ENCODE measurements around the gene BTNL8. TPM values are rescaled to one million over a fixed set of nuclear protein-coding genes. Genes with fewer than 3 reads are reported as not detected.

BTNL8 gene
- total RNA-seq, 1 donor: under 0.01 TPM

- DNase-seq (ENCODE audit: low read depth in 2 of 3, low spot score in 2 of 3): no peak
Observed at GRCh38 chr5:180950291-180950949, 51.5 kb downstream of the BTNL8 start.

DNA sequence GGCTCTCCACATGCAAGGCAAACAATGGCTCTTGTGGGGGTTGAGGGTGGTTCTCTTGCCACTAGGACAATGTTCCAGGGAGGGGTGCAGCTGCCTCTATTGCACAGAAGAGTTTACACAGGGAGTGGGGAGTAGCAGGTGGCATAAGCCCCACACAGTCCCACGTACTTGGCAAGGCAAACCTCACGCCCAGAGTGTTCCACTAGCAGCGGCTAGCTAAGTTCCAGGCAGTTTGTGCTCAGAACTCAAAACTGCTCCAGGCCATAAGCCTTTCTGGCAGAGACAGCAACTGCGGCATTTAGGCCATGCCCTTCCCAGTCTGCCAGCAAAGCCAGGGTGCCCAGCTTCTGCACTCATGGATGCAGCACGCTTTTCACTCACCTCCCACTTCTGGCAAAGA lies 60.7 kb downstream of the BTNL8 start:
- no peak for DNase-seq (ENCODE audit: low read depth in 2 of 3, low spot score in 2 of 3)

DNA sequence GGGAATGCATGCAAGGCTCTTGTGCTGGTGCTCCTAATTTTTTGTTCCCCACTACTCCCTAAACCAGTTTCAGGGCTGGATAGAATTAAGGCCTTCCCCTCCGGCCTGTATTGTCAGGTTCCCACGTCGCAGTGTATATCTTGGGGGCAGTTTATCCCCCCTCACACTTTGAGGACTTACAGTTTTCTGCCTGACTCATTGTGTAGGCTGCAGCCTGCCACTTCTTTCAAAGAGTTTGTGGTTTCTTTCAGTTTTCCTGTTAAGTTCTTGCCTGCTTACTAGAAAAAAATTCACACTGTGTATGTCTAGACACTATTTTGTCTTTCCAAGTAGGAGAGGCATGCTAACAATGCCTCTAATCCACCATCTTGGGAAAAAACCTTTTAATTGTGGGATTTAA lies 61.2 kb downstream of the BTNL8 start:
- DNase-seq (ENCODE audit: low read depth in 2 of 3, low spot score in 2 of 3): no peak

DNA sequence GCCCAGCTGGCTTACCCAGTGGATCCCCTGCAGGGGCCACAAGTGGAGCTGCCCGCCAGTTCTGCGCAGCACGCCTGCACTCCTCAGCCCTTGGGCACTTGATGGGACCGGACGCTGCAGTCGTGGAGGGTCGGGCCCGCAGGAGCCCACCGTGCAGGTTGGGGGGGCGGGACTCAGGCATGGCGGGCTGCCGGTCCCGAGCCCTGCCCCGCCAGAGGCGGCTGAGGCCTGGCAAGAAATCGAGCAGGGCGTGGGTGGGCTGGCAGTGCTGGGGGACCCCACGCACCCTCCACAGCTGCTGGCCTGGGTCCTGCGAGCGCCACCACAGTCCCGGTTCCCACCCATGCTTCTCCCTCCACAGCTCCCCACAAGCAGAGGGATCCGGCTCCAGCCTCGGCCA lies 70.4 kb downstream of the BTNL8 start:
- DNase-seq (ENCODE audit: low read depth in 2 of 3, low spot score in 2 of 3): no peak

DNA sequence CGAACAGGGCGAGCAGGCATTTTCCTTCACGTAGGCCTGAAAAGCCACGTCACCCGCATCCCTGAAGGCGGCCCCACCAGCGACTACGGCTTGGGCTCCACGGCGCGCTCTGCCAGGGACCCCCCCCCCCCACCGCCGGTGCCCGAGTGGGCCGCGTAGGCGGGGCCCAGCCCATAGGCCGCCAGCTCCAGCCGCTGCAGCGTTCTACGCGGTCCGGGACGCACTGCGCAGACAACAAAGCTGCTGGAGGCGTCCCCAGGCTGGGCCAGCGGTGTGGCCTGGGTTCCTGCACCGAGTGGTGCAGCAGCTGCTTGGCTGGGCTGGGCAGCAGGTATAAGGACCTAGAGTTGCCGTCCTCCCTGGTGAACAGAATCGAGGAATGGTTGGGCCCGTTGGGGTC lies 71.4 kb downstream of the BTNL8 start:
- no peak for DNase-seq (ENCODE audit: low read depth in 2 of 3, low spot score in 2 of 3)

DNA sequence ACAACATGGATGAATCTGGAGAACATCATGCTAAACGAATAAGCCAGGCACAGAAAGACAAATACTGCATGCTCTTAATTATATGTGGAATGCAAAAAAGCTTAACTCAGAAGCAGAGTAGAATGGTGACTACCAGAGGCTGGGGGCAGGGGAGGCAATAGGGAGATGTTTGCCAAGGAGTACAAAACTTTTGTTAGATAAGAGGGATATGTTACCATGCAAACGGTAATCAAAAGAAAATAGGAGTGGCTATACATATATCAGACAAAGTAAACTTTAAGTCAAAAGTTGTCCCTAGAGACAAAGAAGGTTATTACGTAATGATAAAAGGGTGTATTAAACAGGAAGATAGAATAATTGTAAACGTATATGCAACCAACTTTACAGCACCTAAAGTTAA lies 71.9 kb downstream of the BTNL8 start:
- no peak for DNase-seq (ENCODE audit: low read depth in 2 of 3, low spot score in 2 of 3)

DNA sequence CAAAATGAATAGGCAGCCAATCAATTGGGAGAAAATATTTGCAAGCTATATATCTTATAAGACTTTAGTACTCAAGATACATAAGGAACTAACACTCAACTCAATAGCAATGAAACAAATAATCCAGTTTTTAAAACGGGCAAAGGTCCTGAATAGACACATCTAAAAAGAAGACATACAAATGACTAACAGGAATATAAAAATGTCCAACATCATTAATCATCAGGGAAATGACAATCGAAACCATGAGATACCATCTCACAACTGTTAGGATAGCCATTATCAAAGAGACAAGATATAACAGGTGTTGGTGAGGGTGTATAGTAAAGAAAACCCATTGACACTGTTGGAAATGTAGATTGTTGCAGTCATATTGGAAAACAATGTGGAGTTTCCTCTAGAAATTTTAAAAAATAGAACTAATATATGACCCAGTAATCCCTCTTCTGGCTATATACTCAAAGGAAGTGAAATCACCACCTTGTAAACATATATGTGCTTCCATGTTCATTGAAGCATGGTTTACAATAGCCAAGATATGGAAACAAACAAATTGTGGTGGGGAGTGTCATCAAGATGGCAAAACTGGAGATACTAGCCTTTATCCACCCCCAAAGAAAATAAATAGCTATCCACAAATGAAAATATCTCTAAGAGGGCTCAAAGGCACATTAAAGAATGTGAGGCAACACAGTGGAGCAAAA lies 75.8 kb downstream of the BTNL8 start:
- no peak for DNase-seq (ENCODE audit: low read depth in 2 of 3, low spot score in 2 of 3)

GRCh38 chr5:180975338-180975737 lies 76.4 kb downstream of the BTNL8 start:
- DNase-seq (ENCODE audit: low read depth in 2 of 3, low spot score in 2 of 3): no peak

DNA sequence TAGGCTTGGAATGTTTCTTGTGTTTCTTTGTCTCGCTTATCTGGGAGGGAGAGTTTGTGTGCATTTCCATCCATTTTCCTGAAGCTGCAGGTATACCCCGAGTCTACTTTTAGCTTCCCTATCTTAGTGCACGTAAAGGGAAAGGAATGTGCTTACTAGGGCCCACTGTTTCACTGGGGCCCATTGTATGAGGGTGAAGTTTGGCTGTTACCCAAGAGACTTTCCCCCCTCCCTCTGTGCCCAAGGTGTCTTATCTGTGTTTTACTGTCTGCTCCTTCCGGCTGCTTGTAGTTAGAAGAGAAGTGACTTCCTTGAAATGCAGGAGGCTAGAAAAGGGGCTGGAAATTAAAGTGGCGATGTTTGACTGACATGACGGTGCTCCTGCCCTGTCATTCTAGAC lies 77.6 kb downstream of the BTNL8 start:
- DNase-seq (ENCODE audit: low read depth in 2 of 3, low spot score in 2 of 3): no peak

- DNase-seq (ENCODE audit: low read depth in 2 of 3, low spot score in 2 of 3): no peak
Observed at GRCh38 chr5:180977852-180978251, 78.9 kb downstream of the BTNL8 start.

DNA sequence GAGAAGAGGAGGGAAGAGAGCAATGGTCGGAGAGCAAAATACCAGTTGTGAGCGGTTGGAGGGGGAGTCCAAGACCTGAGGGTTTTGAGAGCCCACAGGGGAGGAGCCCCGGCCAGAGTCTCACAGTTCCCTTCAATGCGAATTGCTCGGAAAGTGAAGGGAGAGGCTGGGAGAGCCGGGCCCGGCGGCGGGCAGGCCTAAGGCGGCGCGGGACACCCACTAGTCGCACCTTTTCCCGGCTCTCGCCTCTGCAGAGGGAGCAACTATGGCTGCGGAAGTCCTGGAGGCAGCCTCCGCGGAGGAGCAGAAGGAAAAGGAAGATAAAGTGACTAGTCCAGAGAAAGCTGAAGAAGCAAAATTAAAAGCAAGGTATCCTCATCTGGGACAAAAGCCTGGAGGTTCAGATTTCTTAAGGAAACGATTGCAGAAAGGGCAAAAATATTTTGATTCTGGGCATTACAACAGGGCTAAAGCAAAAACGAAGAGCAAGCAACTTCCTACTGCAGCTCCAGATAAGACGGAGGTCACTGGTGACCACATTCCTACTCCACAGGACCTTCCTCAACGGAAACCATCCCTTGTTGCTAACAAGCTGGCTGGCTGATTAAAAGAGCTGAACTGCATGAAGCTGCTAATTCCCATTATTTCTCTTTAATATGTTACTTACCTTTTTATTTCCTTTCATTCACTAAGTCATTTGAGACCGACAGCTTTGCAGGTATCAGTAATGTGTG lies 83.2 kb downstream of the BTNL8 start:
- no peak for DNase-seq (ENCODE audit: low read depth in 2 of 3, low spot score in 2 of 3)

- no peak for DNase-seq (ENCODE audit: low read depth in 2 of 3, low spot score in 2 of 3)
Observed at GRCh38 chr5:180988016-180988415, 89.1 kb downstream of the BTNL8 start.

- DNase-seq (ENCODE audit: low read depth in 2 of 3, low spot score in 2 of 3): no peak
Observed at GRCh38 chr5:180988592-180988991, 89.6 kb downstream of the BTNL8 start, which contains the start of gene BTNL3. Gene BTNL3, plus strand, starts transcription at chr5:180988846. Its CDS starts 183 bp downstream, at chr5:180989029.

GRCh38 chr5:180990086-180990881 lies 91.3 kb downstream of the BTNL8 start:
- DNase-seq (ENCODE audit: low read depth in 2 of 3, low spot score in 2 of 3): no peak

GRCh38 chr5:180990882-180991242 lies 91.9 kb downstream of the BTNL8 start:
- no peak for DNase-seq (ENCODE audit: low read depth in 2 of 3, low spot score in 2 of 3)

Small RNA genes lying within 50 kb of the gene (small RNA-seq; reads per million reads assigned to genes)
- not detected for gene RF00019
- gene RPS29P12: not detected

Other genes with a start within 250 kb of the BTNL8 start
- gene FLT4, start 249.6 kb upstream of the BTNL8 start, total RNA-seq: 0.27 TPM
- not detected for gene OR2Y1, start 159.1 kb upstream of the BTNL8 start, total RNA-seq
- gene MGAT1, start 96.4 kb upstream of the BTNL8 start, total RNA-seq: 130 TPM
- gene ZFP62, start 37.9 kb upstream of the BTNL8 start, total RNA-seq: 11.3 TPM
- gene BTNL3, start 89.7 kb downstream of the BTNL8 start, total RNA-seq: under 0.01 TPM
- under 0.01 TPM for gene BTNL9, start 141.1 kb downstream of the BTNL8 start, total RNA-seq
- not detected for gene OR2V1, start 232.0 kb downstream of the BTNL8 start, total RNA-seq
- under 0.01 TPM for gene OR2V2, start 248.4 kb downstream of the BTNL8 start, total RNA-seq